Astrocyte of the cerebellum (primary cell): Measurements from ENCODE around the gene RTL9.
A peak's percentile ranks its signal among the peaks of the same experiment; 100 is the strongest.

ENCODE experiments used
- DNase-seq: peaks from one replicate; pipeline ENCODE4 v3.0.0-alpha.2; 2011; ENCODE audit warnings: low read depth
- H3K4me3 ChIP-seq: 2 replicates; pipeline ENCODE4 v1.5.1; 2011; ENCODE audit warnings: mild to moderate bottlenecking, low read depth, low read length, moderate library complexity
- CTCF ChIP-seq: IDR thresholded peaks from 2 replicates; pipeline ENCODE4 v1.5.1; 2012; ENCODE audit warnings: low read length, low read depth, moderate library complexity, mild to moderate bottlenecking; ENCODE audit errors: missing control alignments
- in situ Hi-C: cut with HindIII; loops from 2 replicates; pipeline ENCODE4 v1.10.0; 2017; ENCODE audit warnings: low sequenced_read_pairs

Gene RTL9

GRCh38 chrX:110358548-110358947 lies at the start of gene RTL9:
TSS of gene RTL9 (plus strand) at chrX:110358848. CDS start at chrX:110450618, 91,770 bp downstream.
- in situ Hi-C loops = no loop called here
- no peak for TF ChIP-seq CTCF
- no peak within 1 kb of the TSS for H3K4me3 ChIP-seq
- no peak for DNase-seq

- DNase-seq = no peak
- TF ChIP-seq CTCF = no peak
- H3K4me3 ChIP-seq = no peak overlapping the region
- in situ Hi-C loops = no loop called here
Measured at GRCh38 chrX:110310000-110310790, 48.5 kb upstream of the RTL9 start.

- DNase-seq = no peak
- TF ChIP-seq CTCF = no peak
- in situ Hi-C loops = no loop called here
- H3K4me3 ChIP-seq = no peak overlapping the region
Measured at GRCh38 chrX:110310896-110311295, 47.8 kb upstream of the RTL9 start.

- no peak overlapping the region for H3K4me3 ChIP-seq
- in situ Hi-C loops = no loop called here
- no peak for DNase-seq
- TF ChIP-seq CTCF = no peak
Measured at GRCh38 chrX:110311437-110312230, 47.0 kb upstream of the RTL9 start.

GRCh38 chrX:110315551-110315950 lies 43.1 kb upstream of the RTL9 start:
- peak; percentile 8 for DNase-seq
- TF ChIP-seq CTCF = no peak
- H3K4me3 ChIP-seq = peak overlapping the region; percentile 73
- in situ Hi-C loops = no loop called here

GRCh38 chrX:110316351-110317060 lies 42.1 kb upstream of the RTL9 start:
- DNase-seq = no peak
- no peak for TF ChIP-seq CTCF
- in situ Hi-C loops = no loop called here
- H3K4me3 ChIP-seq = peak overlapping the region; percentile 73
